Hindlimb muscle (tissue), 1 donor: Measurements from ENCODE around the gene KDM2A. TPM values are rescaled to one million over a fixed set of nuclear protein-coding genes. Genes with fewer than 3 reads are reported as not detected.

Experiments
- DNase-seq: peaks from one replicate; pipeline ENCODE4 v3.0.0-alpha.2; 2013
- polyA plus RNA-seq: library from polyadenylated mRNA; unstranded; fragments of 120-200 nt; gene quantifications from one replicate; pipeline ENCODE4 v1.2.1, GENCODE V29; 2013; ENCODE audit not compliant: insufficient read length

The KDM2A gene
- polyA plus RNA-seq, 1 donor = 64.1 TPM

DNA sequence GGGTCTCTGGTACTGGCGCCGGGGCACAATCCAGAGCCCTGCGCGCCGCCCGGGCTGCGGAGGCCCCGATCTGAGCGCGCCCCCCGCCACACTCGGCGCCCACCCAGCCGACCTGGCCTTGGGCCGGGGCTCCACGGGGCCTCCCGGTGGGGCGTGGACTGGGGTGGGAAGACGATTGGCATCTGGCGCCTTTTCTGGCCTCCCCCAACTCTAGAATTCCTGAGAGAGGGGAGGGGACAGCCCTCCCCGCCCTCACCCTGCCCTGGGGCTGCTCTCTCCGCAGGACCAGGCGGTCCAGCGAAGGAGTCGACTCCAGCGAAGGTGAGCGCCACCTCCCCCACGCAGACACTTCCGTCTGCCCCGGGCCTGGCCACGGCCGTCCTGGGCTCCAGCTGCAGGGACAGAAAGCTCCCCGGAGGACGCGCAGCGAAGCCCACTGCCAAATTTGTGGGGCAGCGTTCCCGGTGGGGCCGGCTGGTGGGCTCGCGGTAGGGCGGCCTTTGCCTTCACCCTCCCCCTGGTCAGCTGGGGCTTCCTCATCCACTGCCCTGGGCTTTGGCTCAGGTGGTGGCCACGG is 184.9 kb downstream of the KDM2A start:
- no peak for DNase-seq

DNA sequence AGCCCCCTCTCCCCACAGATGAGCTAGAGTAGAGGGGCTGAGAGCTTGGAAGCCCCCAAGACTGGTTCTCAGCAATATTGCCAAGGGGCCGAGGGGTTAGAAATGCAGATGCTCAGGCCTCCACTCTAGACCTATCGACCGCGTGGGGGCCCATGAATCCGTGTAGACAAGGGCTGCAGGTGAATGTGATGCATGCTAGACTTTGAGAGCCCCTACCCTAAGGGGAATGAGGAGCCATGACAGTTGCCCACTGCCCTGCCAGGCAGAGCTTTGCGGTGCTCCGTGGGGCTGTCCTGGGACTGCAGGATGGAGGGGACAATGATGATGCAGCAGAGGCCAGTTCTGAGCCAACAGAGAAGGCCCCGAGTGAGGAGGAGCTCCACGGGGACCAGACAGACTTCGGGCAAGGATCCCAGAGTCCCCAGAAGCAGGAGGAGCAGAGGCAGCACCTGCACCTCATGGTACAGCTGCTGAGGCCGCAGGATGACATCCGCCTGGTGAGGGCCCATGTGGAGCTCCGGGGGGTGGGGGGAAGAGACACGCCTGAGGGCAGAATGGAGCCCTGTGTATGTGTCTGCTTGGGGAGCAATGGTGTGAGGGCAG is 185.5 kb downstream of the KDM2A start:
- no peak for DNase-seq

DNA sequence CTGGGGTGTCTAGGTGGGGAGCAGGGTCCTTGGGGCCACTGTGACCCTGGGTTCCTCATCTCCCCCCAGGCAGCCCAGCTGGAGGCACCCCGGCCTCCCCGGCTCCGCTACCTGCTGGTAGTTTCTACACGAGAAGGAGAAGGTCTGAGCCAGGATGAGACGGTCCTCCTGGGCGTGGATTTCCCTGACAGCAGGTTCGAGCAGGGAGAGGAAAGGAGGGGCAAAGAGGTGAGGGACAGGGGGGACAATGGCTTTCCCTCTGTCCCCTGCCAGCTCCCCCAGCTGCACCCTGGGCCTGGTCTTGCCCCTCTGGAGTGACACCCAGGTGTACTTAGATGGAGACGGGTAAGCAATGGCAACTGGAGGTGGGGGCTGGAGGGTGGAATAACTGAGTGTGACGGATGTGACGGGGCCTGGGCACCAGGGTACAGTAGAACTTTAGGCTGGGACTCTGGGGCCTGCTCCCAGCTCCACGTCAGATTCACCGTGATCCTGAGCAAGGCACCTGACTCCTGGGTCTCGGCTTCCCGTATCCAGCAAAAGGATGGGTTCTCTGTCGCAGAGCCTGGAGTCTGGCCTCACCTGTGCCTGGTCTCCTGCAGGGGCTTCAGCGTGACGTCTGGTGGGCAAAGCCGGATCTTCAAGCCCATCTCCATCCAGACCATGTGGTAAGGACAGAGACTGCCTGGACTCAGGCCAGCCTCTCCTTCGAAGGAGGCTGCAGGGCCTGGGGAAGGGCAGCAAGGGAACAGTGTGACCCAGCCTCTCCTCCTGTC is 187.9 kb downstream of the KDM2A start:
- no peak for DNase-seq

DNA sequence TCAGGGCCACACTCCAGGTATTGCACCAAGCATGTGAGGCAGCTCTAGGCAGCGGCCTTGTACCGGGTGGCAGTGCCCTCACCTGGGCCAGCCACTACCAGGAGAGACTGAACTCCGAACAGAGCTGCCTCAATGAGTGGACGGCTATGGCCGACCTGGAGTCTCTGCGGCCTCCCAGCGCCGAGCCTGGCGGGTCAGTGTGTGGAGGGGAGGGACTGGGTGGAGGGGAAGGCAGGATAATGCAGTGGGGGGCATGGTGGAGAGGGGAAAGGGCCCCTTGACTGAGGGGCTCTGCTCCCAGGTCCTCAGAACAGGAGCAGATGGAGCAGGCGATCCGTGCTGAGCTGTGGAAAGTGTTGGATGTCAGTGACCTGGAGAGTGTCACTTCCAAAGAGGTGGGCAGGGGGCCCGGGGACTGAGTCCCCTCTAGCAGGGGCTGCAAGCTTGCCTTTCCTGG is 188.5 kb downstream of the KDM2A start:
- DNase-seq = no peak

Other genes starting within 250 kb of the KDM2A start
- gene PC, start 160.9 kb upstream of the KDM2A start, polyA plus RNA-seq = 25.4 TPM
- not detected for gene C11orf86, start 144.0 kb upstream of the KDM2A start, polyA plus RNA-seq
- gene SYT12, start 96.1 kb upstream of the KDM2A start, polyA plus RNA-seq = 0.18 TPM
- 13.7 TPM for gene RHOD, start 62.4 kb upstream of the KDM2A start, polyA plus RNA-seq
- gene GRK2, start 147.2 kb downstream of the KDM2A start, polyA plus RNA-seq = 61.1 TPM
- gene ANKRD13D, start 170.0 kb downstream of the KDM2A start, polyA plus RNA-seq = 34.4 TPM
- gene SSH3, start 184.3 kb downstream of the KDM2A start, polyA plus RNA-seq = 20.5 TPM
- gene POLD4, start 234.3 kb downstream of the KDM2A start, polyA plus RNA-seq = 33.3 TPM